Measurements from ENCODE around the gene OPTC. TPM values are rescaled to one million over a fixed set of nuclear protein-coding genes. Genes with fewer than 3 reads are reported as not detected.

The OPTC gene
- total and polyA plus RNA-seq, 2 of the 8 experiments (the other 6 are each of a cell fraction or from before 2014, with no cell fraction given): 1.1 to 4.0 TPM

DNA sequence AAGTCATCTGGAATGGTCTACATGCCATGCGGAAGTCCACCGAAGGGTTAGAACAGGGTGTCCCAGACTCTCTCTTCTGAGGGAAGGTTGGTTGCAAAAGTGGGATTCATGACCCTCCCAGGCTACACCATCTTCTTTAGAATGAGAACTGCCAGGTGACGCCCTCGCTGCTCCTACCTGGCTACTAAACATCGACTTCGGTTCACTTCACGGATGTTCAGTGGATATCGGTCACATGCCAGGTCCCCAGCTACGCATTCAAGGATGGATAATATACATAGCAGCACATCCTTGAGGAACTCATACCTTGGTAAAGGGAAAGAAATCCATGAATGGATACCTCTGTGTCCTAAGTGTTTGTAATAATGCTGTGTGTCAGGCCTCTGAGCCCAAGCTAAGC is 3.3 kb upstream of the OPTC start (continued):
- TF ChIP-seq, protein P1, sequence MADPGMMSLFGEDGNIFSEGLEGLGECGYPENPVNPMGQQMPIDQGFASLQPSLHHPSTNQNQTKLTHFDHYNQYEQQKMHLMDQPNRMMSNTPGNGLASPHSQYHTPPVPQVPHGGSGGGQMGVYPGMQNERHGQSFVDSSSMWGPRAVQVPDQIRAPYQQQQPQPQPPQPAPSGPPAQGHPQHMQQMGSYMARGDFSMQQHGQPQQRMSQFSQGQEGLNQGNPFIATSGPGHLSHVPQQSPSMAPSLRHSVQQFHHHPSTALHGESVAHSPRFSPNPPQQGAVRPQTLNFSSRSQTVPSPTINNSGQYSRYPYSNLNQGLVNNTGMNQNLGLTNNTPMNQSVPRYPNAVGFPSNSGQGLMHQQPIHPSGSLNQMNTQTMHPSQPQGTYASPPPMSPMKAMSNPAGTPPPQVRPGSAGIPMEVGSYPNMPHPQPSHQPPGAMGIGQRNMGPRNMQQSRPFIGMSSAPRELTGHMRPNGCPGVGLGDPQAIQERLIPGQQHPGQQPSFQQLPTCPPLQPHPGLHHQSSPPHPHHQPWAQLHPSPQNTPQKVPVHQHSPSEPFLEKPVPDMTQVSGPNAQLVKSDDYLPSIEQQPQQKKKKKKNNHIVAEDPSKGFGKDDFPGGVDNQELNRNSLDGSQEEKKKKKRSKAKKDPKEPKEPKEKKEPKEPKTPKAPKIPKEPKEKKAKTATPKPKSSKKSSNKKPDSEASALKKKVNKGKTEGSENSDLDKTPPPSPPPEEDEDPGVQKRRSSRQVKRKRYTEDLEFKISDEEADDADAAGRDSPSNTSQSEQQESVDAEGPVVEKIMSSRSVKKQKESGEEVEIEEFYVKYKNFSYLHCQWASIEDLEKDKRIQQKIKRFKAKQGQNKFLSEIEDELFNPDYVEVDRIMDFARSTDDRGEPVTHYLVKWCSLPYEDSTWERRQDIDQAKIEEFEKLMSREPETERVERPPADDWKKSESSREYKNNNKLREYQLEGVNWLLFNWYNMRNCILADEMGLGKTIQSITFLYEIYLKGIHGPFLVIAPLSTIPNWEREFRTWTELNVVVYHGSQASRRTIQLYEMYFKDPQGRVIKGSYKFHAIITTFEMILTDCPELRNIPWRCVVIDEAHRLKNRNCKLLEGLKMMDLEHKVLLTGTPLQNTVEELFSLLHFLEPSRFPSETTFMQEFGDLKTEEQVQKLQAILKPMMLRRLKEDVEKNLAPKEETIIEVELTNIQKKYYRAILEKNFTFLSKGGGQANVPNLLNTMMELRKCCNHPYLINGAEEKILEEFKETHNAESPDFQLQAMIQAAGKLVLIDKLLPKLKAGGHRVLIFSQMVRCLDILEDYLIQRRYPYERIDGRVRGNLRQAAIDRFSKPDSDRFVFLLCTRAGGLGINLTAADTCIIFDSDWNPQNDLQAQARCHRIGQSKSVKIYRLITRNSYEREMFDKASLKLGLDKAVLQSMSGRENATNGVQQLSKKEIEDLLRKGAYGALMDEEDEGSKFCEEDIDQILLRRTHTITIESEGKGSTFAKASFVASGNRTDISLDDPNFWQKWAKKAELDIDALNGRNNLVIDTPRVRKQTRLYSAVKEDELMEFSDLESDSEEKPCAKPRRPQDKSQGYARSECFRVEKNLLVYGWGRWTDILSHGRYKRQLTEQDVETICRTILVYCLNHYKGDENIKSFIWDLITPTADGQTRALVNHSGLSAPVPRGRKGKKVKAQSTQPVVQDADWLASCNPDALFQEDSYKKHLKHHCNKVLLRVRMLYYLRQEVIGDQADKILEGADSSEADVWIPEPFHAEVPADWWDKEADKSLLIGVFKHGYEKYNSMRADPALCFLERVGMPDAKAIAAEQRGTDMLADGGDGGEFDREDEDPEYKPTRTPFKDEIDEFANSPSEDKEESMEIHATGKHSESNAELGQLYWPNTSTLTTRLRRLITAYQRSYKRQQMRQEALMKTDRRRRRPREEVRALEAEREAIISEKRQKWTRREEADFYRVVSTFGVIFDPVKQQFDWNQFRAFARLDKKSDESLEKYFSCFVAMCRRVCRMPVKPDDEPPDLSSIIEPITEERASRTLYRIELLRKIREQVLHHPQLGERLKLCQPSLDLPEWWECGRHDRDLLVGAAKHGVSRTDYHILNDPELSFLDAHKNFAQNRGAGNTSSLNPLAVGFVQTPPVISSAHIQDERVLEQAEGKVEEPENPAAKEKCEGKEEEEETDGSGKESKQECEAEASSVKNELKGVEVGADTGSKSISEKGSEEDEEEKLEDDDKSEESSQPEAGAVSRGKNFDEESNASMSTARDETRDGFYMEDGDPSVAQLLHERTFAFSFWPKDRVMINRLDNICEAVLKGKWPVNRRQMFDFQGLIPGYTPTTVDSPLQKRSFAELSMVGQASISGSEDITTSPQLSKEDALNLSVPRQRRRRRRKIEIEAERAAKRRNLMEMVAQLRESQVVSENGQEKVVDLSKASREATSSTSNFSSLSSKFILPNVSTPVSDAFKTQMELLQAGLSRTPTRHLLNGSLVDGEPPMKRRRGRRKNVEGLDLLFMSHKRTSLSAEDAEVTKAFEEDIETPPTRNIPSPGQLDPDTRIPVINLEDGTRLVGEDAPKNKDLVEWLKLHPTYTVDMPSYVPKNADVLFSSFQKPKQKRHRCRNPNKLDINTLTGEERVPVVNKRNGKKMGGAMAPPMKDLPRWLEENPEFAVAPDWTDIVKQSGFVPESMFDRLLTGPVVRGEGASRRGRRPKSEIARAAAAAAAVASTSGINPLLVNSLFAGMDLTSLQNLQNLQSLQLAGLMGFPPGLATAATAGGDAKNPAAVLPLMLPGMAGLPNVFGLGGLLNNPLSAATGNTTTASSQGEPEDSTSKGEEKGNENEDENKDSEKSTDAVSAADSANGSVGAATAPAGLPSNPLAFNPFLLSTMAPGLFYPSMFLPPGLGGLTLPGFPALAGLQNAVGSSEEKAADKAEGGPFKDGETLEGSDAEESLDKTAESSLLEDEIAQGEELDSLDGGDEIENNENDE (IDR thresholded peaks at IDR 0.05; ENCODE audit: insufficient replicate concordance, low read length): no peak
- TF ChIP-seq JUND (IDR thresholded peaks at IDR 0.05; ENCODE audit: low read length) (no peak), POLR2A (IDR thresholded peaks at IDR 0.05; ENCODE audit: control extremely low read depth in 1 of 2, low read depth in 2 of 2, low read length in 2 of 2) (no peak), KDM4A (IDR thresholded peaks at IDR 0.05; ENCODE audit: low read depth, low read length, severe bottlenecking) (no peak), HDAC6 (IDR thresholded peaks at IDR 0.05; ENCODE audit: low read depth, low read length) (no peak), CBX5 (IDR thresholded peaks at IDR 0.05; ENCODE audit: low read depth, low read length) (no peak), BACH1 (IDR thresholded peaks at IDR 0.05; ENCODE audit: low read length) (no peak), RBBP5 (IDR thresholded peaks at IDR 0.05; ENCODE audit: borderline replicate concordance, low read depth, low read length) (no peak), SRF (IDR thresholded peaks at IDR 0.05; ENCODE audit: low read depth, low read length) (no peak), SUZ12 (IDR thresholded peaks at IDR 0.05; ENCODE audit: low read length) (no peak), CTBP2 (IDR thresholded peaks at IDR 0.05; ENCODE audit: borderline replicate concordance, insufficient read depth, insufficient read length, low read length) (no peak)
- TF ChIP-seq, protein P2, sequence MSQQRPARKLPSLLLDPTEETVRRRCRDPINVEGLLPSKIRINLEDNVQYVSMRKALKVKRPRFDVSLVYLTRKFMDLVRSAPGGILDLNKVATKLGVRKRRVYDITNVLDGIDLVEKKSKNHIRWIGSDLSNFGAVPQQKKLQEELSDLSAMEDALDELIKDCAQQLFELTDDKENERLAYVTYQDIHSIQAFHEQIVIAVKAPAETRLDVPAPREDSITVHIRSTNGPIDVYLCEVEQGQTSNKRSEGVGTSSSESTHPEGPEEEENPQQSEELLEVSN (IDR thresholded peaks at IDR 0.05): no peak
